GM18502 (cell line): ENCODE results near the gene SLC16A5.

ENCODE experiments used
- ATAC-seq: cut with Tn5 transposase; IDR thresholded peaks from one replicate; pipeline ENCODE4 v1.9.1; 2021; ENCODE audit warnings: mild to moderate bottlenecking; ENCODE audit not compliant: unreplicated experiment, poor library complexity

SLC16A5 gene

DNA sequence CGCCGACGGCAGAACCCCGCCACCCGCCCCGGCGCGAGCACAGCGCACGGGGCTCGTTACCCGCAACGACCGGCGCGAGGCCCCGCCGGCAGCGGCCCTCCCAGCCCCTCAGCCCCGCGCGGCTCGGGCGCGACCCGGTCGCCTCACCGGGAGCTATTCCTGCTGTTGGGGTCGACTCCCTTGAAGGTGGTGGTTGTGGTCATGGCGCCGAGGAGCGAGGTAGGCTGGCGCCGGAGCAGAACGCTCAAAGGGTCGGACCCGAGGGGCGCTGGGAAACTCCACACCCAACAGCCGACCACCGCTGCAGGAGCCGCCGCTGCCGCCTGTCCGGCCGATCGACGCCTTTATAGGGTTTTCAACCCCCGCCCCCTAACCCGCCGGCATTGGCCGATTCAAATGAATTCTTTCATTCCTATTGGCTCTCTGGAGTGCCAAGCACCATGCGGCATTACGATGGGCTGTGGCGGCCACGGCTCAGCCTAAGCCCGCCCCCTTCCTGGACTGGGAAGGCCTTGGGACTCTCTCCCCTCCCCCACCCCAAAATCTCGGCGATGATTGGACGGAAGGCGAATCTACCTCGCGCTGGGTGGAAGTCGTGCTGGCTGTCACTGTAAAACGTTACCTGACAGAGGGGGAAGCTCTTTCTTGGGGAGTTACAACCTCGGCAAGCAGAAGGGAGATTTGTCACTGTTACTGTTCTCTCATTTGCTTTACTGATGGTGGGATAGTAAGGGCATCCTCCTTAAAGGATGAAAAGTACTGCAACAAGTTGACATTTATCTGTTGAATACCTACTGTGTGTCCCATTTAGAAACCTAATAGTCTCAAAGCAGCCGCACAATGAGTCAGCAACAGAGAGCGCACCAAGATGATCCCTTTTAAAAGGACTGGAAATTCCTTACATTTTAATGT, 66.7 kb downstream of the SLC16A5 start, which contains the start of gene JPT1:
TSS of gene JPT1 (minus strand) at position 318 of the 912 bp plus-strand sequence. CDS start at position 203, 115 bp downstream.
- ATAC-seq = peak; percentile 91

DNA sequence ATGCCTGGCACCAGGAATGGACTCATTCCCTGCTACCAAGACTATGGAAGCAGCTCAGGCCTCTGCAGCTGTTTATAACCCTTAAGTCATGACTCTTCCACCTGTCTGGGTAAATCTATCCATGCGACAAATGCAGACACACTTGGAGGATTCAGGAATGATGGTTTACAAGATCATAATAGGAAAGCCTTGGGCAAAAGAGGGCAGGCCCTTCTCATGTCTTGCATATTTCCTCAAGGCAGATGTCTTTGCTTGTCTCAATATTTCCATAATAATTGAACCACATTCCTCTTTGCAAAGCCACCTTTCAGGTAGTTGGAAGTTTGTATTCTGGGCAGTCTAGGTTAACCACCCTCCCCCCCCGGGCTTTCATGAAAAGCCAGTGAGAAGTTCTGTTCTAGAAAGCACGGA, 67.4 kb downstream of the SLC16A5 start:
- no peak for ATAC-seq
